Ovary (tissue), 9 donors: ENCODE results near the gene GRIK3. TPM values are rescaled to one million over a fixed set of nuclear protein-coding genes. Genes with fewer than 3 reads are reported as not detected.
A peak's percentile ranks its signal among the peaks of the same experiment; 100 is the strongest.

Source experiments
- DNase-seq, 5 donors: peaks; one replicate each; pipeline ENCODE4 v3.0.0-alpha.2; 2019 to 2020
- H3K27ac ChIP-seq, 2 donors: fragments of 200-600 bp; one replicate each; pipeline versions ENCODE4 v1.5.1 to v1.8.0; 2019 to 2022
- H3K27me3 ChIP-seq: fragments of 200-600 bp; one replicate; pipeline ENCODE4 v1.8.0; 2022
- H3K36me3 ChIP-seq: fragments of 200-600 bp; sonication (generic); one replicate; pipeline ENCODE4 v1.5.1; 2019
- H3K4me1 ChIP-seq: one replicate; pipeline ENCODE4 v1.8.1; 2013; ENCODE audit warnings: mild to moderate bottlenecking, moderate library complexity; ENCODE audit not compliant: insufficient read depth
- H3K4me3 ChIP-seq: fragments of 200-600 bp; sonication (generic); one replicate; pipeline ENCODE4 v1.5.1; 2017
- H3K9me3 ChIP-seq, 2 donors: fragments of 200-600 bp in 1 of 2; sonication (generic) in 1 of 2; one replicate each; pipeline versions ENCODE4 v1.5.1 to v1.8.1; 2013 to 2019; ENCODE audit warnings: mild to moderate bottlenecking in 1 of 2, moderate library complexity in 1 of 2
- EP300 ChIP-seq: sonication (generic); formaldehyde crosslinking; IDR thresholded peaks from one replicate; pipeline ENCODE4 v1.6.1; 2017; ENCODE audit warnings: antibody characterized with exemption
- POLR2A ChIP-seq: fragments of 450-650 bp; IDR thresholded peaks from one replicate; pipeline ENCODE4 v1.6.1; 2017; ENCODE audit warnings: antibody characterized with exemption, mild to moderate bottlenecking, moderate library complexity
- WGBS, 3 donors: extraction: QIAGEN DNeasy Blood & Tissue Kit in 1 of 3; methylation state at CpG; one replicate each; pipeline versions ENCODE4 v1.1.5 to v1.1.7; 2013 to 2017; 5-methylcytosine and 5-hydroxymethylcytosine counted together
- intact Hi-C, 4 donors: fragments of 100-400 bp; cut with DNase I; formaldehyde crosslinking; loops; one replicate each; pipeline versions ENCODE4 v1.11.0 to v1.15.1; 2022 to 2023
- polyA plus RNA-seq, 2 donors: library from polyadenylated mRNA; stranded (reverse); fragments of 200-250 nt in 1 of 2; fragments of 350-450 nt in 1 of 2; fragmentation: Illumina TruSeq in 1 of 2; extraction: RNeasy Lipid Tissue Mini Kit (QIAGEN cat#74804) in 1 of 2; gene quantifications; one replicate each; pipeline ENCODE4 v1.2.3, GENCODE V29; 2013 to 2014
- total RNA-seq, 7 donors: library from RNA; depleted of rRNA in 2 of 7; stranded (reverse); fragments of >200 nt in 2 of 7; fragmentation: NEBNext Ultra II Directional in 3 of 7; extraction: Animal tissue kit (Norgen Biotek cat#: 25700) in 3 of 7; gene quantifications; one replicate each; pipeline versions ENCODE4 v1.1.0 to v1.2.4, GENCODE V29; 2016 to 2023
- TF ChIP-seq, protein P1 (sequence below), 3 donors: fragments of 450-650 bp in 2 of 3; fragments of 200-600 bp in 1 of 3; IDR thresholded peaks; one replicate each; pipeline versions ENCODE4 v1.5.1 to v1.8.0; 2016 to 2022; ENCODE audit warnings: antibody characterized with exemption in 3 of 3, mild to moderate bottlenecking in 1 of 3
- donor health status: DM: no; HTN: no; CAD: no; lungs with moderate emphysema.
- donor health status: DM: no; HTN: no; CAD: no.
- donor health status: Bipolar disorder and iron deficiency.
- donor health status: DM: yes; HTN: yes; CAD: no.
- donor health status: DM: no; HTN: no; CAD: no.
- donor health status: DM: yes; HTN: yes; CAD: no.

The GRIK3 gene
- total and polyA plus RNA-seq, 9 donors, result 0.11 to 0.97 (median 0.32) TPM; not detected in 2

GRCh38 chr1:36927826-36928225 lies 106.5 kb downstream of the GRIK3 start:
- H3K9me3 ChIP-seq, result no peaks in the 10 kb centered on the region
- H3K27ac ChIP-seq, result no peak overlapping the region
- intact Hi-C loops, result no loop called here
- H3K36me3 ChIP-seq, result no peaks in the 10 kb centered on the region
- DNase-seq, result no peak
- TF ChIP-seq, protein P1, sequence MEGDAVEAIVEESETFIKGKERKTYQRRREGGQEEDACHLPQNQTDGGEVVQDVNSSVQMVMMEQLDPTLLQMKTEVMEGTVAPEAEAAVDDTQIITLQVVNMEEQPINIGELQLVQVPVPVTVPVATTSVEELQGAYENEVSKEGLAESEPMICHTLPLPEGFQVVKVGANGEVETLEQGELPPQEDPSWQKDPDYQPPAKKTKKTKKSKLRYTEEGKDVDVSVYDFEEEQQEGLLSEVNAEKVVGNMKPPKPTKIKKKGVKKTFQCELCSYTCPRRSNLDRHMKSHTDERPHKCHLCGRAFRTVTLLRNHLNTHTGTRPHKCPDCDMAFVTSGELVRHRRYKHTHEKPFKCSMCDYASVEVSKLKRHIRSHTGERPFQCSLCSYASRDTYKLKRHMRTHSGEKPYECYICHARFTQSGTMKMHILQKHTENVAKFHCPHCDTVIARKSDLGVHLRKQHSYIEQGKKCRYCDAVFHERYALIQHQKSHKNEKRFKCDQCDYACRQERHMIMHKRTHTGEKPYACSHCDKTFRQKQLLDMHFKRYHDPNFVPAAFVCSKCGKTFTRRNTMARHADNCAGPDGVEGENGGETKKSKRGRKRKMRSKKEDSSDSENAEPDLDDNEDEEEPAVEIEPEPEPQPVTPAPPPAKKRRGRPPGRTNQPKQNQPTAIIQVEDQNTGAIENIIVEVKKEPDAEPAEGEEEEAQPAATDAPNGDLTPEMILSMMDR (IDR thresholded peaks at IDR 0.05), result no peak
- no peak for TF ChIP-seq EP300
- no peak for TF ChIP-seq POLR2A
- no peaks in the 10 kb centered on the region for H3K27me3 ChIP-seq
- 46 to 53% (median 48%) methylated on average over 8 of the region's 8 CpGs for WGBS, 3 donors
- no peaks in the 10 kb centered on the region for H3K4me1 ChIP-seq
- H3K4me3 ChIP-seq, result no peak overlapping the region

DNA sequence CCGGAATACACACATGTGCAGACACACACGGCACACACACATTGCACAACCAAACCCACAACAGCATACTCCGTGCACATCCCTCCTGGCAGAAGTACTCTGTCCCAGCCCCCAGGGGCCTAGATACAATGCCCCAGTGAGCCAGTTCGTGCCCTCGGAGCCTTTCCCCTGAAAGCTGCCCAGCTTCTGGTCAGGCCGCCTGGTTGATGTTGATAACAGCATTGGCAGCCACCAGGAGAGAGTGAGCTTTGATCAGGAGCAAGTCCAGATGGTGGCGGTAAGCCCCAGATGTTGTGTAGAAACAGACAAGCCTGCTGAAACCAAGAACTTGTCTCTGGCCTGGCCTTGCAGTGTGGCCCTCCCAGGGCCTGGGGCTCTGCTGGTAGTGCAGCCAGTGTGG lies 109.1 kb downstream of the GRIK3 start:
- no peaks in the 10 kb centered on the region for H3K4me1 ChIP-seq
- intact Hi-C loops, result no loop called here
- no peak for TF ChIP-seq EP300
- TF ChIP-seq POLR2A, result no peak
- TF ChIP-seq, protein P1 (IDR thresholded peaks at IDR 0.05), result no peak
- H3K4me3 ChIP-seq, result no peak overlapping the region
- no peaks in the 10 kb centered on the region for H3K36me3 ChIP-seq
- no peaks in the 10 kb centered on the region for H3K27me3 ChIP-seq
- 74 to 81% (median 75%) methylated on average over 7 of the region's 7 CpGs for WGBS, 3 donors
- H3K9me3 ChIP-seq, result no peaks in the 10 kb centered on the region
- no peak for DNase-seq
- H3K27ac ChIP-seq, result no peak overlapping the region

DNA sequence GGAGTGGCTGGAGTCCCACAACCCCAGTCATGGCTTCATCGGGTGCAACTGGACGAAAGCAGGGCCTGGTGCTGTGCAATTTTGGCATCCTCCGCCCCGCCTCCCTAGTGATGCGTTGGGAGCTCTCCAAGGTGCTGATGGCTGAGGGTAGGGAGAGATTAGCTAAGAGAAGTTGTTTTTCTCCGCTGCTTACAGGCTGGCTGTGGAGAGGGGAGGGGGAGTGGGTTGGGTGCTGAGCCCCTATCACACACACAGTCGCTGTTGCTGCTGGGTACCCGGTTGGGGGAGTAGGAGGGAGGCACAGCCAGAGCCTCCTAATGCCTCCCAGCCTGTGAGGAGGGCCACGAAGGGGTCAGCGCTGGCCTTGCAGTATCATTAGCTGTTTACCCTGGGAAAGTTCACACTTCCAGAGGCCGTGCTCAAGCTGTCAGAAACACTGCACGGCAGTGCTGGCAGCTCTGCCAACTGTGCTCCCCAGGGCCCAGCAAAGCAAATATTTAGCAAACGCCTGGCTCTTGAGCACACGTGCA lies 110.0 kb downstream of the GRIK3 start:
- Histone ChIP-seq H3K4me1 (no peaks in the 10 kb centered on the region), H3K9me3 (no peaks in the 10 kb centered on the region), H3K27ac (no peak overlapping the region), H3K27me3 (no peaks in the 10 kb centered on the region), H3K36me3 (no peaks in the 10 kb centered on the region), H3K4me3 (no peak overlapping the region)
- WGBS, 3 donors, result 0 to 3% (median 2%) methylated on average over 13 to 14 of the region's 14 CpGs
- TF ChIP-seq, protein P1 (IDR thresholded peaks at IDR 0.05), result no peak
- TF ChIP-seq EP300, result no peak
- TF ChIP-seq POLR2A, result no peak
- DNase-seq, result peak in 3 of 5 donors; percentile 25 to 49 (median 32)
- intact Hi-C loops, result no loop called here

DNA sequence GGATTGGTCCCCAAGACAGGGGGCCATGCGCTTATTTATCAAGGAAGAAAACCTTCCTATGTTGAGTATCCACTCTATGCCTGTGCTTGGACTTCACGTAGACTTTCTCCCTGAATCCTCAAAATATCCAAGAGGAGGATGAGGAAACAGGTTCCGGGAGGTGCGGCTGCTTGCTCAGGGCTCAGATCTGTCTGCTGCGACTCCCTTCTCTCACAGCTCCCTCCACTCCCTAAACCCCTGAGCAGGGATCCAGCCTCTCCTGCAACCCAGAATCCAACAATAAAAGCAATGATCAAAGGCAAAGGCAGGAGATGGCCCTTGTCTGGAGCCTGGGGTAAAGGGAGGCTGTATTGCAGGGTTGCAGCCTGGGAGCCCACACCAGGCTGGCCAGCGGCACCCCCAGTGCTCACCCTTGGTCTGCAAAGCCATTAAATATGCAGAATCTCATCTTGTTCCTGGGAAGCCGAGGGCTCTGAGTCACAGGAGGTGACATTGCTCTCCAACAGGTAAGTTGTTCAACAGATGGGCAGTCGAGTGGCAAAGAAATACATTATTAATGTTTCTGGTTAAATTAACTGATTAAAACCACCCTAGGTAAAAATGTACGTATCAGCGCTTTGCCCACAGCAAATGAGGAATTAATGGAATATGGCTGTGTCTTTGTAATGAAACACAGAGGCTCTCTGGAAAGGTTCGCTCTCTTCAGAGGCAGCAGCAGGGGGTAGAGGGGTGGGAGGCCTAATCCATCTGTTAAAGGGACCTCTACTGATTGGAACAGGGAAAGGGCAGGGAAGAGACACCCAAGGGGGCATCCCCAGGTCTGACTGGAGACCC lies 111.5 kb downstream of the GRIK3 start:
- 33 to 38% (median 37%) methylated on average over 11 of the region's 11 CpGs for WGBS, 3 donors
- Histone ChIP-seq H3K4me3 (no peak overlapping the region), H3K36me3 (no peaks in the 10 kb centered on the region), H3K27me3 (no peaks in the 10 kb centered on the region), H3K4me1 (no peaks in the 10 kb centered on the region), H3K9me3 (no peaks in the 10 kb centered on the region), H3K27ac (no peak overlapping the region)
- TF ChIP-seq EP300 (no peak), POLR2A (no peak)
- TF ChIP-seq, protein P1 (IDR thresholded peaks at IDR 0.05), result no peak
- intact Hi-C loops, result no loop called here
- no peak for DNase-seq
